H1 (cell line): ENCODE data around the gene KLHDC1. TPM values are rescaled to one million over a fixed set of nuclear protein-coding genes. Genes with fewer than 3 reads are reported as not detected.

Experiments used
- CTCF ChIP-seq, 3 experiments: IDR thresholded peaks; 1 replicate in 2 of 3; 2 replicates in 1 of 3; pipeline versions ENCODE4 v1.5.1 to v1.6.1; 2011; ENCODE audit warnings: low read length in 3 of 3, mild to moderate bottlenecking in 3 of 3, inconsistent platforms in 2 of 3, low read depth in 1 of 3, moderate library complexity in 1 of 3; ENCODE audit not compliant: insufficient read depth in 1 of 3; ENCODE audit errors: control extremely low read depth in 1 of 3
- E2F6 ChIP-seq: IDR thresholded peaks from 2 replicates; pipeline ENCODE4 v1.6.1; 2012; ENCODE audit warnings: inconsistent platforms
- HDAC6 ChIP-seq: IDR thresholded peaks from one replicate; pipeline ENCODE4 v1.7.1; 2012; ENCODE audit warnings: low read depth, mild to moderate bottlenecking, inconsistent platforms, low read length, moderate library complexity
- NRF1 ChIP-seq: IDR thresholded peaks from 2 replicates; pipeline ENCODE4 v1.6.1; 2011; ENCODE audit warnings: mild to moderate bottlenecking, low read depth, low read length, improper control_type of control experiment
- RBBP5 ChIP-seq: IDR thresholded peaks from 2 replicates; pipeline ENCODE4 v1.7.1; 2012; ENCODE audit warnings: low read depth, mild to moderate bottlenecking, inconsistent platforms, low read length, moderate library complexity, borderline replicate concordance
- SIRT6 ChIP-seq: IDR thresholded peaks from one replicate; pipeline ENCODE4 v1.7.1; 2012; ENCODE audit warnings: low read length, inconsistent platforms
- polyA plus RNA-seq, 7 experiments: library from polyadenylated mRNA; depleted of rRNA in 3 of 7; stranded (reverse) in 5 of 7; unstranded in 2 of 7; fragments of >200 nt in 5 of 7; fragments of 200-250 nt in 2 of 7; gene quantifications; 1 replicate in 5 of 7; 2 replicates in 1 of 7; 4 replicates in 1 of 7; pipeline versions ENCODE4 v1.2.1 to v1.2.3, GENCODE V29; 2011 to 2013; ENCODE audit warnings: missing spikeins in 2 of 7, mixed read lengths in 2 of 7
- total RNA-seq: library from RNA; stranded (reverse); fragmentation: NEBNext Ultra II Directional; extraction: Animal tissue kit (Norgen Biotek cat#: 25700); gene quantifications from 2 replicates; pipeline ENCODE4 v1.2.1, GENCODE V29; 2021

The KLHDC1 gene
- total and polyA plus RNA-seq, 2 of the 8 experiments (the other 6 are each of a cell fraction or from before 2014, with no cell fraction given) = 0.08 TPM; not detected in 1

GRCh38 chr14:49659526-49660455 lies 33.1 kb upstream of the KLHDC1 start (continued):
- TF ChIP-seq CTCF (IDR thresholded peaks at IDR 0.05; ENCODE audit: control extremely low read depth in 1 of 3, insufficient read depth in 1 of 3, low read depth in 1 of 3, low read length in 3 of 3) = no peak
- TF ChIP-seq HDAC6 = no peak
- TF ChIP-seq SIRT6 = no peak
- no peak for TF ChIP-seq NRF1
- no peak for TF ChIP-seq E2F6
- no peak for TF ChIP-seq RBBP5
